Colonic mucosa (tissue), 4 donors: ENCODE results near the gene CCSER2. TPM values are rescaled to one million over a fixed set of nuclear protein-coding genes. Genes with fewer than 3 reads are reported as not detected.

ENCODE experiments used
- DNase-seq: peaks from one replicate; pipeline ENCODE4 v3.0.0-alpha.2; 2020
- H3K27ac ChIP-seq: fragments of 200-600 bp; one replicate; pipeline ENCODE4 v1.8.0; 2021
- H3K27me3 ChIP-seq: fragments of 200-600 bp; one replicate; pipeline ENCODE4 v1.8.0; 2021
- H3K36me3 ChIP-seq: fragments of 200-600 bp; one replicate; pipeline ENCODE4 v1.8.0; 2021
- H3K4me1 ChIP-seq: fragments of 200-600 bp; one replicate; pipeline ENCODE4 v1.8.0; 2021; ENCODE audit warnings: mild to moderate bottlenecking
- H3K4me3 ChIP-seq: fragments of 200-600 bp; one replicate; pipeline ENCODE4 v1.8.0; 2021
- H3K9ac ChIP-seq, 2 donors: one replicate each; pipeline ENCODE4 v1.7.0; 2013; ENCODE audit warnings: control low read depth in 2 of 2, low read depth in 2 of 2, low read length in 2 of 2
- H3K9me3 ChIP-seq: fragments of 200-600 bp; one replicate; pipeline ENCODE4 v1.8.0; 2021
- intact Hi-C: fragments of 100-400 bp; cut with DNase I; formaldehyde crosslinking; loops from one replicate; pipeline ENCODE4 v1.14.1; 2022
- total RNA-seq, 2 donors: library from RNA; stranded (reverse); fragmentation: NEBNext Ultra II Directional in 1 of 2; extraction: Animal tissue kit (Norgen Biotek cat#: 25700) in 1 of 2; gene quantifications; one replicate each; pipeline ENCODE4 v1.2.1, GENCODE V29; 2021
- TF ChIP-seq, protein P1 (sequence below): fragments of 200-600 bp; IDR thresholded peaks from one replicate; pipeline ENCODE4 v1.8.0; 2022; ENCODE audit warnings: antibody characterized with exemption, mild to moderate bottlenecking
- donor health status: healthy.
- donor health status: DM: no; HTN: no; CAD: no.
- donor health status: DM: no; HTN: no; CAD: no.

Gene CCSER2
- total RNA-seq, 2 donors from 2014 or later, result 33.7 to 64.5 TPM

DNA sequence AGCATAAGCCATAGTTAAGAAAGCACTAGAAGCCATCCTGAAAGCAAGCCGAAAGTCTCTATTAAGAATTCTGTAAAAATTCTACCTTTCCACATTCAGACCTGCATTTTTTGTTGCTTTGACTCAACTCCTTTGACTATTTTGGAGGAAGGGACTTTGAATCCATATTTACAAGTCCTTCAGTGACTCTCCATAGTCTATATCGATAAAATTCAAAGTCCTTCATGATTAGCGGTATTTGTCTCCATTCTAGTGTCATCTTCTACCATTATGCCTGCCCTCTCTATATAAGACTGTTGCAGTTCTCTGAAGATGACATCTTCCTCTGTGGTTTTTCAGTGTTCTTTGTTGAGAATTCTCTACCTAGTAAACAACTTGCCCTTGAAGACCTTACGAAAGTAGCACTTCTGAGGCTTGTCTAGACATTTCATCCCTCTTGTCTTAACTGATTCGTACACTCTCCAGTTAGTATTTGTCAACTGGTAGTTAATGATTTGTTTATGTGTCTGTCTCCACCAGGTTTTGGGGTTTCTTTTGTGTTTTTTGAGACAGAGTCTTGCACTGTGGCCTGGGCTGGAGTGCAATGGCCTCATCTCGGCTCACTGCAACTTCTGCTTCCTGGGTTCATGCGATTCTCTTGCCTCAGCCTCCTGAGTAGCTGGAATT, 1.7 kb downstream of the CCSER2 start:
- H3K9ac ChIP-seq, result peak overlapping the region in 1 of 2 donors; percentile 75
- peak overlapping the region; percentile 84 for H3K4me3 ChIP-seq
- DNase-seq, result no peak
- TF ChIP-seq, protein P1, sequence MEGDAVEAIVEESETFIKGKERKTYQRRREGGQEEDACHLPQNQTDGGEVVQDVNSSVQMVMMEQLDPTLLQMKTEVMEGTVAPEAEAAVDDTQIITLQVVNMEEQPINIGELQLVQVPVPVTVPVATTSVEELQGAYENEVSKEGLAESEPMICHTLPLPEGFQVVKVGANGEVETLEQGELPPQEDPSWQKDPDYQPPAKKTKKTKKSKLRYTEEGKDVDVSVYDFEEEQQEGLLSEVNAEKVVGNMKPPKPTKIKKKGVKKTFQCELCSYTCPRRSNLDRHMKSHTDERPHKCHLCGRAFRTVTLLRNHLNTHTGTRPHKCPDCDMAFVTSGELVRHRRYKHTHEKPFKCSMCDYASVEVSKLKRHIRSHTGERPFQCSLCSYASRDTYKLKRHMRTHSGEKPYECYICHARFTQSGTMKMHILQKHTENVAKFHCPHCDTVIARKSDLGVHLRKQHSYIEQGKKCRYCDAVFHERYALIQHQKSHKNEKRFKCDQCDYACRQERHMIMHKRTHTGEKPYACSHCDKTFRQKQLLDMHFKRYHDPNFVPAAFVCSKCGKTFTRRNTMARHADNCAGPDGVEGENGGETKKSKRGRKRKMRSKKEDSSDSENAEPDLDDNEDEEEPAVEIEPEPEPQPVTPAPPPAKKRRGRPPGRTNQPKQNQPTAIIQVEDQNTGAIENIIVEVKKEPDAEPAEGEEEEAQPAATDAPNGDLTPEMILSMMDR, result no peak
- H3K36me3 ChIP-seq, result no peaks in the 10 kb centered on the region
- peak overlapping the region; percentile 99 for H3K27ac ChIP-seq
- H3K9me3 ChIP-seq, result no peaks in the 10 kb centered on the region
- no peaks in the 10 kb centered on the region for H3K27me3 ChIP-seq
- intact Hi-C loops, result loop anchor here (5.0 kb wide), 1 partner anchor 183 kb away; no protein-coding TSS in a partner anchor
- H3K4me1 ChIP-seq, result no peaks in the 10 kb centered on the region

DNA sequence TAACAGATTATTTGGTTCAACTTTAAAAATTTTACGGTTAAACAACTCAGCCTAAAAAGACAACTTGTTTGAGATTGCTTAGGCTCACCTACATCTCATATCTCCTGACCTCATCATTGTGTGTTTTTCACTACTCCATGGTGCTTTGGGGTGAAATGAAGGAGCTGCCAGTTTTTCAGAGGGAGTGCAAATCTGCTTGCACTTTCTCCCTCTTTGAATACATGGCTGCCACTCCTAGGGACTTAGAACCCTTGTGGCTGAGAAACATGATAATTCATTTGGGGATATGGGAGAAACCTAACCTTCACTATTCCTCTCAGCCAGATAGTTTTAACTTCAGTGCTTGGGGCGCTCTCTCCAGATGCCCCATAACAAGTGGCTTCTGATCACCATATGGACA, 2.7 kb downstream of the CCSER2 start:
- intact Hi-C loops, result no loop called here
- no peaks in the 10 kb centered on the region for H3K27me3 ChIP-seq
- no peak overlapping the region for H3K9ac ChIP-seq
- no peak overlapping the region for H3K4me3 ChIP-seq
- no peak for DNase-seq
- H3K9me3 ChIP-seq, result no peaks in the 10 kb centered on the region
- H3K27ac ChIP-seq, result no peak overlapping the region
- H3K4me1 ChIP-seq, result no peaks in the 10 kb centered on the region
- TF ChIP-seq, protein P1, result no peak
- H3K36me3 ChIP-seq, result no peaks in the 10 kb centered on the region

DNA sequence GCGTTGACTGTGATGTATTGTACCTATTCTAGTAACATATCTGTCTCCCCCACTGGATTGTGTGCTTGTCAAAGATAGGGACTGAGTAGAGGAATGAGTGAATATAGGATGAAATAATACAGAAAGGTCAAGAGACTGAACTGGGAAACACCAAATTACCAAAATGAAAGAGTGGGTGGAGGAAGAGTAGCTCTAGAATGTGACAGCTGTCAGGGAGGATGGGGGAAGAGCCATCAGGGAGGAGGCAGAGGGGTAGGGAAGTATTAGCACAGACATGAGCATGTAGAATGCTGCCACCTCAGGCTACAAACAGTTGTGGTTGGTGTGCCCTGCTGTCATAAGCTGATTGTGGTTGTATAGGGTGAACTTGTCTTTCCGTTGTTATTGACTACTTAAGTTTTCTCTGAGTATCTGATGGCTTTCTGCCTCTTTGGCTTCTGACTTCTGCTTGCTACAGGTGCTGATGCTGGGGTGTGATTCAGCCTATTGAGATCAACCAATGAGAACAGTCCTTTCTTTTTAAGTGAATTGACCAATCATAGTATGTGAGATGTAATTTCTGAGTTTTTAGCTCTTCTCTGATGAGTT, 5.6 kb downstream of the CCSER2 start:
- no peaks in the 10 kb centered on the region for H3K4me1 ChIP-seq
- no peak overlapping the region for H3K4me3 ChIP-seq
- intact Hi-C loops, result no loop called here
- no peak for DNase-seq
- H3K27me3 ChIP-seq, result no peaks in the 10 kb centered on the region
- no peak overlapping the region for H3K9ac ChIP-seq
- H3K36me3 ChIP-seq, result no peaks in the 10 kb centered on the region
- TF ChIP-seq, protein P1, result no peak
- H3K9me3 ChIP-seq, result no peaks in the 10 kb centered on the region
- H3K27ac ChIP-seq, result no peak overlapping the region

DNA sequence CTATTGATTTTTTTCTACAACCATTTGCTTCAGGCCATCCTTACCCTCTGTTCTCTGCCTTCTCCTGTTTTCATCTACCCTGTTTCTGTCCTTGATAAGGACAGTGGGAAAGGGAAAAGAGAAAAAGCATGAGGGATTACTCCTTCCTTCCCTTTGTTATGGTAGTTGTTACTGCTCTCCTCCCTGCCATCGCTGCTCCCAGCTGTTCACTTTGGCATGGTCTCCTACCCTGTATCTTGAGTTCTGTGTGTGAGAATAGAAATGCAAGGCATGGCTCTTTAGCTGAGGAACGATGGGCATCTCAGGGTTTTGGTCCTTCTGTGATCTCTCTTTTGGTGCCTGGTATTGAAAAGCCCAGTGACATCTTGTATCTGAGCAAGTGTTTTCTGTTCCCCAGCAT, 6.4 kb downstream of the CCSER2 start:
- Histone ChIP-seq H3K4me1 (no peaks in the 10 kb centered on the region), H3K27ac (no peak overlapping the region)

DNA sequence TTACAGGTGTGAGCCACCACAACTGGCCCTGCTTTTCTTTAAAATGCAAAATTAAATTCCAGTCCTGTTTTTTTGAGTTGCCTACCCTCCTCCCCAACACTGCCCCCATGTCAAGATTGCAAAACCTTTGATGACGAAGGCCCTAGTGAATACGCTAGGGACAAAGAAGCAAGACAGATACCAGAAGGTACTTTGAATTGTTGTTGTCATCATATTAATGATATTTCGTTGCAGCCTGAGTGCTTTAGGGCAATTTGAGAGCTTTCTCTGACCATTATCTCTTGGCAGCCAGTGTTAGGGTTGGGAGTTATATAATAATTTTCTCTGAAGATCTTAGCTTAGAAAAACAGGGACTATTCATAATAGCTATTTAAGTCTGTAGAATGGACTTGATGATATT, 7.1 kb downstream of the CCSER2 start:
- Histone ChIP-seq H3K9me3 (no peaks in the 10 kb centered on the region), H3K36me3 (no peaks in the 10 kb centered on the region), H3K27me3 (no peaks in the 10 kb centered on the region), H3K4me1 (no peaks in the 10 kb centered on the region), H3K9ac (no peak overlapping the region), H3K27ac (no peak overlapping the region), H3K4me3 (no peak overlapping the region)
- DNase-seq, result no peak
- intact Hi-C loops, result no loop called here
- TF ChIP-seq, protein P1, result no peak

More for the DNA sequence above, 6.4 kb downstream of the CCSER2 start:
- Histone ChIP-seq H3K4me3 (no peak overlapping the region), H3K9me3 (no peaks in the 10 kb centered on the region), H3K9ac (no peak overlapping the region), H3K27me3 (no peaks in the 10 kb centered on the region), H3K36me3 (no peaks in the 10 kb centered on the region)
- DNase-seq, result no peak
- intact Hi-C loops, result no loop called here
- TF ChIP-seq, protein P1, result no peak
